GM19397 (cell line): Measurements from ENCODE around the gene MBNL1.
"Not testable (repeated sequence)": the region's sequence is repeated elsewhere in the genome, so short reads cannot be mapped to it uniquely, and the experiment has no call there.

Experiments used
- ATAC-seq: cut with Tn5 transposase; IDR thresholded peaks from one replicate; pipeline ENCODE4 v1.9.1; 2021; ENCODE audit warnings: mild to moderate bottlenecking, moderate library complexity; ENCODE audit not compliant: unreplicated experiment

MBNL1 gene

DNA sequence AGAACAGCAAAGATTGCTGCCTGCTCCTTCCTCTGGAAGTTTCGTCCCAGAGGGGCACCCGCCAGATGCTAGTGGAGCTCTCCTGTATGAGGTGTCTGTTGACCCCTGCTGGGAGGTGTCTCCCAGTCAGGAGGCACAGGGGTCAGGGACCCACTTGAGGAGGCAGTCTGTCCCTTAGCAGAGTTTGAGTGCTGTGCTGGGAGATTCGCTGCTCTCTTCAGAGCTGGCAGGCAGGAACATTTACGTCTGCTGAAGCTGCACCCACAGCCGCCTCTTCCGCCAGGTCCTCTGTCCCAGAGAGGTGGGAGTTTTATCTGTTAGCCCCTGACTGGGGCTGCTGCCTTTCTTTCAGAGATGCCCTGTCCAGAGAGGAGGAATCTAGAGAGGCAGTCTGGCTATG is 103.9 kb downstream of the MBNL1 start:
- not testable (repeated sequence) for ATAC-seq

DNA sequence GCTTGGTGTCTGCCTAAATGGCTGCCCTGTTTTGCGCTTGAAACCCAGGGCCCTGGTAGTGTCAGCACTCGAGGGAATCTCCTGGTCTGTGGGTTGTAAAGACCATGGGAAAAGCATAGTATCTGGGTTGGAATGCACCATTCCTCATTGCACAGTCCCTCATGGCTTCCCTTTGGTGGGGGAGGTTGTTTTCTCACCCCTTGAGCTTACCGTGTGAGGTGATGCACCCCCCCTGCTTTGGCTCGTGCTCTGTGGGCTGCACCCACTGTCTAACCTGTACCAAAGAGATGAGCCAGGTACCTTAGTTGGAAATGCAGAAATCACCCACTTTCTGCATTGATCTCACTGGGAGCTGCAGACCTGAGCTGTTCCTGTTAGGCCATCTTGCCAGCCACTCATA is 104.7 kb downstream of the MBNL1 start:
- no peak for ATAC-seq

DNA sequence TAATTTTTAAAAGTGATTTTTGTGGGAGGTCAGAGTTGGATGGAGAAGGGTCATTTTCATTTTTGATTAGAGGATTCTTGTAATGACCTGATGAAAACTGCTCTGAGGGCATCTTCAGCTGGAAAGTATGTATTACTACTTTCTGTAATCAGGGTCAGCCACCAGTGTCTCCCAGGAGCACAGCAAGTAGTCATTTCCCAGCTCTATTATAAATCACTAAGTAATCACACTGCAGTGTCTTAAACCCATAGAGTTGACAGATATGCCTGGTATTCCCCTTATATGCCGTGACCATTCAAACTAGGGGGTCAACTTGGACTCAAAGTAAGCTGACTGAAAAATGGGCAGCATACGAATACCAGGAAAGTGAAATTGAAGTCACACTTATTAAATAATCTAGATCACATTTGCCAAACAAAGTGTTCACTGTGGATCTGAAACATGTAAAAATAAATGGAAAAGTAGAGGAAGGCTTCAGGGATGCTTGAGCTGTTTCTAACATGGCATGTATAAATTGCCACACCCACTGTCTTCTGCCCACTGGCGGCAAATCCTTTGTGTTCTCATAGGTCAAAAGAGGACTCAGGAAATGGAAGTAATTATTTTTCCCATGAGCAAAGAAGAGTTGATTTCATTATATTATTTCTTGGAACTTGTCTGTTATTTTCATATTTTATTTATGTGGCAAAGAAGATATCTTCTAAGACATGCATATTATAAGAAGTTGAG is 105.7 kb downstream of the MBNL1 start:
- no peak for ATAC-seq

DNA sequence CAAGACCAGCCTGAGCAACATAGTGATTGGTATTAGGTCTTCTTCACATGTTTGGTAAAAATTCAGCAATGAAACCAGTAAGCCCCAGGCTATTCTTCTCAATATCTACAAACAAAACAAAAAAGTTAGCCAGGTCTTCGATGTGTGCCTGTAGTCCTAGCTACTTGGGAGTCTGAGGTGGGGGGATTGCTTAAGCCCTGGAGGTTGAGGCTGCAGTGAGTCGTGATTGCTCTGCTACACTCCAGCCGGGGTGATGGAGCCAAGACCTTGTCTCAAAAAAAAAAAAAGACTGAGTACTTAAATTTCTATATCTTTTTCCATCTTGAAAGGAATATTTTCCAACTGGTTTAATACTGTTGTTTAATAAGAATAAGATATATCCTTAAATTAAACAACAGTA is 106.8 kb downstream of the MBNL1 start:
- ATAC-seq: no peak

DNA sequence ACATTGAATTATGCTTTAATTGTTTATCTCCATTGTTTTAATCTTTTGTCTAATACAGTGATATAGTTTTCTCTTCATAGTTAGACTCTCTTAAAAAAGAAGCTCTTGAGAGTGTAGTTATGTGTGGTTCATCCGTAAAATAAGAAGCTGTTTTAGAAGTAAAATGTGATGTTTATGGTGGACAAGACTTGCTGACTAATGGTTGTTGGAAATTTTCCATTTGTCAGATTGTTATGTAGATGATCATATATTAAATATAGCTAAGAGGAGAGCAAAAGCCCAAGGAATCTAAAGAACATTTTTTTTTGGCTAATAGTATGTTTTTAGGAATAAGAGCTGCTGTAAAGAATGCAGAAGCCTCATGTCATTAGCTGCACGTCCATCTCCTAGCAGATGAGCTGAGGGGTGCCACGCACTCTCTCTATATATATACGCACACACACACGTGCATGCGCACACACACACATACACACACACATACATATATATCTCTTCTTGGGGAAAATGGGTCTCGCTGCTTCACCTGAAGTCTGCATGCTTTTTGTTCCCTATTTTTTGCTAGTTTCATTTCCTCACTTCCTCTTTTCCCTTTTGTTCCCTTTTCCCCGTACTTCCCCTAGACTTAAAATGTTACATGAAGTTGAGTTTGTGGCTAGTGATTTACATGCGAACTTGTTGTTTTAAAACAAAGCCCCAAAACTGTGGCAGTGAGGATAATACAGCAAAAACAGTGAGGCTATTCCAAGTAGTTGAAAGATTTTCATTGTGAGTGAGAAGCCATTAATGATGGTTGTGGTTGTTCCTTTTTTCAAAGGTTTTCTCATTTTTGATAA is 107.8 kb downstream of the MBNL1 start:
- peak; percentile 79 for ATAC-seq

DNA sequence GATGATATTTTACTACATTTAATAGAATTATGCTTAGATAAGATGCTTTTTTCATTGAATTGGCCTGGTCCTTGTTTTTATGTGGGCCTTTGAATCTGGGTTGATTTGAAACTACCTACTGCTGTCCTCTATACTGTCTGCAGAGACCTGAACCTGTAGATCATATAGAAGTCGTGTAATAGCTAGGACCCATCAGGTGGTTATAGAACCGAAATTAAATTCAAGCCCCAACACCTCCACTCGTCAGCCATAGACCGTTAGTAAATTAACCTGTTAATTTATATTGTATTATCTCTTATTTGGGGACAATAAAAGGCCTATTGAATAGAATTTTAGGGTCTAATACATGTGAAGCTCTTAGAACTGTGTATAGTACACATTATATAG is 108.4 kb downstream of the MBNL1 start:
- peak; percentile 11 for ATAC-seq

DNA sequence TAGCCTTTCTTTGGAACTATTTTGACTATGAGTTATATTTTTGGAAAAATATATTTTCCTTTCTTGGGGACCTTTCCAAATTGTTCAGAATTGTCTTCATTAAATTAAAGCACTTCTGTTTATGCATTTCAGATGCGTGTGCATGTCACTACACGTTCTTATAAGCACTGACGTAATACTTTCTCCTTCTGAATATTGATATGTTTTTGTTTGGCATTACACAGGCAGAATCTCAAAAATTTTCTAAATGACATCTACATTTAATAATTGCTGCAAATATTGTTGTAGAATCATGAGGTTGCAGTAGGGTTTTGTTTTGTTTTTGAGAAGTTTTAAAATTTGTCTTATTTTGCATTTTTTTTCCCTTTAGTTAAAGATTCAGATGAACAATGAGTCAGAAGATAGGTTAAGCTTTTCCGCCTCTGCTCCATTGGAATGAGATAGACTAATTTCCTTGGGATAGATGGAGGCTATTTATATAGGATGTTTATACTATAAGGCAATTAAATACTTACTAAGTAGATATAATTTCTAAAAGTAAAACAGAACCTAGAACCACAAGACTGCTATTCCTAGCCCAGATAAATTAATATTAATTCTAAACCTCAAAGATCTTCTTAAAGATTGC is 110.8 kb downstream of the MBNL1 start:
- no peak for ATAC-seq

DNA sequence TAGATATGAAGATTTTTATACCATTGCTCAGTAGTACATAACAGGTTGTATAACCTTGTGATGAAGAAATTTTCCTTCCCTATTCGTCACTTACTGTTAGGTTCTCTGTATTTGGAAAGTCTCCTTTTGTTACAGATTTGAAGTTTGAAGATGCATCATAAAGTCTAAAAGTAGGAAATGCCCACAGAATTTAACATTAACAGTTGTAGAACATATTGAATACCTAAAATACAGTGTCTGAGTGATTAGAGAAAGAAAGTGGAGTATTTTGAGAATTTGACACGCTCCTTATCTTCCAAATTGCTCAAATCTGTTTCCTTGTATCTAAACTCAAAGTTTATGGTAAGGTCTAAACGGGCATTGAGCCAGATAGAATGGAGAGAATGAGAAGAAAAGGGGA is 111.3 kb downstream of the MBNL1 start:
- ATAC-seq: no peak

DNA sequence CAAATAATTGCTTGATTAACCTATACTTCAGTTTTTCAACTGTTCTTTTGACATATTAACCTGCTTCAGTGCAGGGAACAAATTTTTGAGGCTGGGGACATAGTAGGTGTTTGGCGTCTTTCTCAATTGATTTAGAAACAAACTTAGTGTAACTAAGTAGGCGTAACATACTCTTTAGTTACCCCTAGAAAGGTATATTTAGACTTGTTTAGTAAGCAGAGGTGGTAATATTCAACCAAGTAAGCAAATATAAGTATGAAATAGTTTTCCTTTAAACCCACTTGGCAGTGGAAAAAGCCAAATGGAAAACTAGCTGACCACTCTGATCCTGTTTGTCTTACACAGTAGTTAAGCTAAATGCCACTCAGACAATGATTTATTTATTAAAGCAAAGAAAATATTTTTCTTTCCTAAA is 113.2 kb downstream of the MBNL1 start:
- peak; percentile 42 for ATAC-seq

DNA sequence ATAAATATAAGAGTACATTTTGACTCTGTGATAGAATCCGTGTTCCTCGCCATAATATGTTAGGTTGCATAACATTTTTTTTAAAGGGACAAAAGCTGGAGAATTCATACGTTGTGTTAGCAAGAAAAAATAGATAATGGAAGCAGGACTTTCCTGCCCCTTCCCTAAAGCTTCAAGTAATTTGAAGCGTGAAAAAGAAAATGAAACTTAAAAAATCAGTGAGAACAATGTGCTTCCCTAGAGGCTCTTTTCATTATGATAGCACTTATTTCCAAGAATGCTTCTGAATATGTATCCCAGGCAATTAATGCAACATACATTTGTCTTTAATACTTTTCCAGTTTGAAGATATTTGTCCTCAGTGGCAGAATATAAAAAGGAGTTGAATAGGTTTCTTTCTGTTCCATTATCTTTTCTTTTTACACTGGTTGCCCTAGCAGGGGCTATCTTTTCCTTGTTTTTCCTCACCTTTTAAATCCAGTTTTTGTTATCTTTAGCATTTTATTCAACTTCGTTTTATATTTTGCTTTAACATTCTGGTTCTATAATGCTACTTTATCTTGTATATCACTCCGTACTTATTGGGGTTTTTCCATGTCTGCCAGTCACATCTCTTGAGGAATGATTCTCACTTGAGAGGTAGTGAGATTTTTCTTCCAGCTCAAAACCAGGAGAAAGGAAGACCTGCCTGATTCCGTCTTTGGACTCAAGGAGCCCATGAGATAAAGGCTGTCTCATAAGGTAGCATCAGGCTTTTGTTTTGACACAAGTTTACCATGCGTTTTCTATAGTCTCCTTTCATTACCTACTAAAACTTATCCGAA is 113.8 kb downstream of the MBNL1 start:
- no peak for ATAC-seq

DNA sequence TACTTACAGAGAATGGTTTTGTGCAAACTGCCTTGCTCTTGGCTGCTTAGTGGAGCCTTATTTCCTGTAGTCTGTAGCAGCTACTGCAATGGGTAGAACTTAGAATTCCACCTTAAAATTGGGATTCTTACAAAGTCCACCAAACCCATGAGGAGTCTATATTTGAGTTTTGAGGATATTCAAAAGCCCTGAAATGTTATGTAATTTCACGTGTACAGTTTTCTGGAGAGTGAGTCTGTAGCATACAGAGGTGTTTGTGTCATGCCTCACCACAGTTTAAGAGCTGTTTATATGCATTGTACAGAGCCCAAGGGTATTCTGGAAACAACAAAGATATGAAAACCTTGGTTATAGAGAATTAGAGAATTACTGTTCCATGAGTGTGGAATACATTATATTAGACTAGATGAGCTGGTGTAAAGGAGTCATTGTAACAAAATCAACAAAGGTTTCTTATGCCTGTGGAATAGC is 114.4 kb downstream of the MBNL1 start:
- no peak for ATAC-seq

DNA sequence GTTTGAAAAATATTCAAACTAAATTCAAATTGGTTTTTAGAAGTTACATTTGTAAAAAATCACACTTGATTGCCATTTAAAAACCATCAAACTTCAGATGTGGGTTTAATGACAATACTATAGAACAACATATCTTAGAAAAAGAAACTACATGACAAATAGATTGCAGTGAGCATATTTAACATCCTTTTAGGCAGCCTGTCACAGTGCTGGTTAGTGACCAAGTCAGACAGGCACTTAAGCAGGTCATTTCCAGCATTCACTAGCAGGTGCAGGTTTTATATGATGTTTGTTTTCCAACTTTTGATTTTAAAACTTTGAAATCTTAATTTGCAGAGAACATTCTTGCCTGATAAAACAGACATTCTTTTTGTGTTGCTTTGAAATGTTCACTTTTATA is 115.7 kb downstream of the MBNL1 start:
- ATAC-seq: no peak

DNA sequence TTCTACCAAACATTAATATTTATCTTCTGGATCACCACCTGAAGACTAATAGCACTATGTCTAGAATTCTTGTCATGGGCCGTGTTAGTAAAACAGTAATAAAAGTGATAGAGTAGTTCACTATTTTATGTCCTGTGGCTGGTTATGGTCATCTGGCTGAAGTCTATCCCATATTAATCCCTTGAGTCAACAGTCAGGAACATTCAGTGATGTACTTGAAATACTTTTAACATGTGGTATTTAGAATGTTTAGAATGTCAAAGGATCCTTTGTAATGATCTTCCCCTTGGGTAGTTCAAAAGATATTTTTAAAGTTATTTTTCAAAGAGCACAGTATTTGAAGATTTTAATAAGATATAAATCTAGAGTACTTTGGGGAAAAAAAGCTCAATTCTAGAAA is 117.0 kb downstream of the MBNL1 start:
- ATAC-seq: no peak

DNA sequence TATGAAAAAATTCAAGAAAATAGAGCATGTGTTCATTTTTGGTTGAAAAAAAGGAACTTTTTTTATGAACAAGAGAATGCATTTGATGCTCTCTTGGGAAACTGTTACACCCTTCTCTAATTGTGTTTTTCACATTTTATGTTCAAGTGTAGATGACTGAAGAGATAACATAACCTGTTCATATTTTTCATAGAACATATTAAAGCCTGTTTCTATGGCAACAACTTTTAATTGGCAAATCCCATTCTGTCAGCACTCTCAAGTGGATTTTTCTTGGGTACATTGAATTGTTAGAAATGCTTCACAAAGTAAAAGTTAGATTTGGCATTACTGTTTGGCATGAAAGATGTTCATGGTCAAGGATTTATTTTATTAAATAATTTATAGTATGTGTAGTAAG is 117.5 kb downstream of the MBNL1 start:
- no peak for ATAC-seq

DNA sequence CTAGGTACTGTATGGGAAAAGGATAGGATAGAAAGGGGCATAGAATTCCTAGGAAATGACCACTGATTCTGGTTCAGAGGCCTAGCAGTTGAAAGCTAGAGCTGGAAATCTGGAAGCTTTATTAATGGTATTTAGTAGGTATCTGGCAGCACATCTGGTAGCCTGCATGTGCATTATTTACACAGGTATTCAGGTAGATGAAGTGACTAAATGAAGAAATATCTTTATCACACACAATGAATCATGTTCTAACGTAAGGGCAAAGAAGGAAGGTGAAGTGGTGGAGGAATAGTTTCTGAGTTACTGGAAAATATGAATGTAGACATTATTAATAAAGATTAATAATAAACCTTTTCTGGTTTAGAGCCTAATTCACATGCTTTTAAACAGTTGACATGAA is 119.9 kb downstream of the MBNL1 start:
- no peak for ATAC-seq

DNA sequence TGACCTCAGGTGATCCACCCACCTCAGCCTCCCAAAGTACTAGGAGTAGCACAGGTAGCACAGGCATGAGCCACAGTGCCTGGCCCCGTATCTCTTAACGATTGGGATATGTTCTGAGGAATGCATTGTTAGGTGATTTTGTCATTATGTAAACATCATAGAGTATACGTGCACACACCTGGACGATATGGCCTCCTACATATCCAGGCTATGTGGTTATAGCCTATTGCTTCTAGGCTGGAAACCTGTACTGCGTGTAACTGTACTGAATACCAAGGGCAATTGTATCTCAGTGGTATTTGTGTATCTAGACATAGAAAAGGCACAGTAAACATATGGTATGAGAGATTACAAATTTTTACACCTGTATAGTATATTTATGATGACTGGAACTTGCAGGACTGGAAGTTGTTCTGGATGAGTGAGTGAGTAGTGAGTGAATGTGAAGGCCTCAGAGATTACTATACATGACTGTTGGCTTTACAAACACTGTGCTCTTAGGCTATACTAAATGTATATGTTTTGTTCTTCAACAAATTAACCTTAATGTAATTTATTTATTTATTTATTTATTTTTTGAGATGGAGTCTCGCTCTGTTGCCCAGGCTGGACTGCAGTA is 120.7 kb downstream of the MBNL1 start:
- no peak for ATAC-seq

DNA sequence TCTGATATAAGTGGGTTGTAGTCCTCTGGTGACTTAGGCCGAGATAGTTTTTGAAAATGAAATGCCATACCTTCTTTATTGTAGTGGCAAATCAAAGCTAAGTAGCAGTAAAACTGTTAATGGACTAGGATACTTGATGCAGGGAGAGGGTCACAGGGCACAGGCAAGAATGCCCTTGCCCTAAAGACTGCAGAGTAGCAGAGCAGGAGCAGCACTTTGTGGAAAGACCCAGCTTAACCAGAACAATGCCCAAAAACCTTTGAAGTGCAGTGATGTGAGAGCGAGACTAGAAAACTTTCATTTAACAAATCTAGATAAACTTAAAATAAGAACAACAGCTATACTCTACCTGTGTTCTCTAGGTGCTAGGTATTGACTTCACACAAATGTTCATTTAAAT is 121.9 kb downstream of the MBNL1 start:
- no peak for ATAC-seq

DNA sequence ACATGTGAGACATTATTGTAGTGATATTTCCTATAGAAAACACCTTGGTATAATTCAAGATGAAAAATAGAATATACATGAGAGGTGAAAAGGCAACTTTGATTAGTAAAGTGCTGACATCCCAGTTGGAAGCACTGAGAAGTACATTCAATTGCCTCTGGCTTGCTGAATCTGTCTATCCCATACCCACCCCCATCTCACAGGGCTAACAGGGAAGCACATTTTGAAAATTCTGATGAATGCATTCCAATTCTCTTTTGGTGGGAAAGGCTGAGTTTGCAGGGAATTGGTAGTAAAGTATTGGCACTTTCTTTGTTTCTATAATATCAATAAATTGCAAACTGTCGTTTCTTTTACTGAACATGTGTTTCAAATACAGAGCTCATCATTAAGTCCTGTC is 122.9 kb downstream of the MBNL1 start:
- ATAC-seq: no peak

DNA sequence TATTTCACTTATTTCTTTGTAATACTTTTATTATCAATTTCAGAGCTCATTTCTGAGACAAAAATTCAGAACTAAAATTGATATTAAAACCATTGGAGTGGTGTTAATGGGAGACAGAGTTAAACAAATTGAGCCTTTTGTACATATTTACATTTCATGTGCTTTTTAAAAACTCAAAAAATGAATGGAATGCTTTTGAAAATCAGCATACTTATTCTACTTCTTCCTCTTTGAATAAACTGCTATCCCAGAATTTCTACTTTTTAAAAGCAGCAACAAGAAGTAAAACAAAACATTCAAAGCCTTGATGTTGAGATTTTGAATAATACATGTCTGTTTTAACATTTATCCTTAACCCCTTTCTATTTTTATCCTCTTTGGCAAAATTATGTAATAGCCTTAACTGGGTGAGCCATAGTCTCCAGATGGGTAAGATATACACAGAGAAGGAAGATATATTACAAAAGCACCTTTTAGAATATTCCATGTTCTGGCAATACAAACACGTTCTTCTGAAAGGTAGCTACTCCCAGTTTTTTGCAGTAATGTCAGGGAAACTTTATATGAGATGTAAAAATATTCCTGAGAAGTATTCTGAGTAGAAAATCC is 123.6 kb downstream of the MBNL1 start:
- no peak for ATAC-seq

DNA sequence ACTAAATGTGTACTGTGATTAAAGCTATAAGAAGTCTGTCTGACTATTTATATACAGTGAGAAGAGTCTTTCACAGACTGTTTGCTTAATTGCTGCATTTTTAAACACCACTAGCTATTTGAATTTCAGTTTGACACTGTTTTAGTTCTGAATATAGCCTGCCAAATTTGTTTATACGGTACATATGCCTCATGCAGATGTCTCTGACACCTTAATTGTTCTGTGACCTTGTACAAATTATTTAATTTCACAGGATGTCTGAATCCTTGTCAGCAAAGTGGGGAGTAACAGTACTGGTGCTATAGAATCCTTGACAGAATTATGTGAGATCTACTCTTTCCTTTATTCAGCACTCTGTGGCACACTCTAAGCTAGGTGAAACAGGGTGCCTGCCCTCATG is 125.5 kb downstream of the MBNL1 start:
- no peak for ATAC-seq
